ENCODE data around the gene TRAPPC13. TPM values are rescaled to one million over a fixed set of nuclear protein-coding genes. Genes with fewer than 3 reads are reported as not detected.
A peak's percentile ranks its signal among the peaks of the same experiment; 100 is the strongest.

TRAPPC13 gene
- total RNA-seq, 1 donor from 2014 or later, result 24.9 TPM

DNA sequence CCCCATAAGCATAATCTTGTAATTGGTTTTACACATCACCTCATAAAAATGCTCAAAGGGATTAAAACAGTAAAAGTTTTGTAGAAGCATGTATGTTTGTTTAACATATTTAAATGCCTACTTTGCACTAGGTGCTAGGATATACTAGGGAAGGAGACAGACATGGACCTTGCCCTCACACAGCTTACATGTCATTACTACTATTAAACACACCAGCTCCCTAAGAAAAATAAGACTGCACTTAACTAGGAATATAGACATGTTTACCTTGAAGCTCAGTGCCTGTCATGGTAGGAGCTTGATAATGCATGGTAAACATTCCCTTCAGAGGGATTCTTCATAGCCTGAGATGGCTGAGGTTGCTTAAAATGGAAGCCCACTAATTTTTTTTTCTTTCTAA lies 6.2 kb downstream of the TRAPPC13 start:
- Mint-ChIP-seq H3K4me3 (peak overlapping the region; percentile 51), H3K4me1 (peaks cover 5% of the 10 kb centered on the region), H3K27me3 (ENCODE audit: low read depth) (no peaks in the 10 kb centered on the region), H3K9me3 (no peaks in the 10 kb centered on the region), H3K27ac (ENCODE audit: unreplicated experiment) (no peak overlapping the region), H3K36me3 (ENCODE audit: low read depth) (peaks cover 7% of the 10 kb centered on the region)
- DNase-seq (ENCODE audit: low read depth, low spot score), result no peak
- TF ChIP-seq, protein P1, sequence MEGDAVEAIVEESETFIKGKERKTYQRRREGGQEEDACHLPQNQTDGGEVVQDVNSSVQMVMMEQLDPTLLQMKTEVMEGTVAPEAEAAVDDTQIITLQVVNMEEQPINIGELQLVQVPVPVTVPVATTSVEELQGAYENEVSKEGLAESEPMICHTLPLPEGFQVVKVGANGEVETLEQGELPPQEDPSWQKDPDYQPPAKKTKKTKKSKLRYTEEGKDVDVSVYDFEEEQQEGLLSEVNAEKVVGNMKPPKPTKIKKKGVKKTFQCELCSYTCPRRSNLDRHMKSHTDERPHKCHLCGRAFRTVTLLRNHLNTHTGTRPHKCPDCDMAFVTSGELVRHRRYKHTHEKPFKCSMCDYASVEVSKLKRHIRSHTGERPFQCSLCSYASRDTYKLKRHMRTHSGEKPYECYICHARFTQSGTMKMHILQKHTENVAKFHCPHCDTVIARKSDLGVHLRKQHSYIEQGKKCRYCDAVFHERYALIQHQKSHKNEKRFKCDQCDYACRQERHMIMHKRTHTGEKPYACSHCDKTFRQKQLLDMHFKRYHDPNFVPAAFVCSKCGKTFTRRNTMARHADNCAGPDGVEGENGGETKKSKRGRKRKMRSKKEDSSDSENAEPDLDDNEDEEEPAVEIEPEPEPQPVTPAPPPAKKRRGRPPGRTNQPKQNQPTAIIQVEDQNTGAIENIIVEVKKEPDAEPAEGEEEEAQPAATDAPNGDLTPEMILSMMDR (conservative IDR thresholded peaks at IDR 0.05), result no peak

DNA sequence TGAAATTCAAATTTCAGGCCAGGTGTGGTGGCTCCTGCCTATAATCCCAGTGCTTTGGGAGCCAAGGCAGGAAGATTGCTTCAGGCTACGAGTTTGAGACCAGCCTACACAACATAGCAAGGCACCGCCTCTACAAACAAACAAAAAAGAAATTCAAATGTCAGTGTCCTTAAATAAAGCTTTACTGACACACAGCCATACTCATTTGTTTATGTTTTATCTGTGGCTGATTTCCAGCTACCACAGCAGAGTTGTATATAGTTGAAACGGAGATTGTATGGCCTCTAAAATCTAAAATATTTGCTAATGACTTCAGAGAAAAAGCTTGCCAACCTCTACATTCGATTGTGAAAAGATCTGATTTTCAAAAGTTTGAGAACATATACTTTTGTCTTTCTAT lies 15.4 kb downstream of the TRAPPC13 start:
- TF ChIP-seq, protein P1 (conservative IDR thresholded peaks at IDR 0.05), result no peak
- H3K4me3 Mint-ChIP-seq, result no peak overlapping the region
- H3K27me3 Mint-ChIP-seq (ENCODE audit: low read depth), result no peaks in the 10 kb centered on the region
- H3K27ac Mint-ChIP-seq (ENCODE audit: unreplicated experiment), result no peak overlapping the region
- H3K4me1 Mint-ChIP-seq, result no peaks in the 10 kb centered on the region
- no peak for DNase-seq (ENCODE audit: low read depth, low spot score)
- no peaks in the 10 kb centered on the region for H3K9me3 Mint-ChIP-seq
- peaks cover 17% of the 10 kb centered on the region for H3K36me3 Mint-ChIP-seq (ENCODE audit: low read depth)

DNA sequence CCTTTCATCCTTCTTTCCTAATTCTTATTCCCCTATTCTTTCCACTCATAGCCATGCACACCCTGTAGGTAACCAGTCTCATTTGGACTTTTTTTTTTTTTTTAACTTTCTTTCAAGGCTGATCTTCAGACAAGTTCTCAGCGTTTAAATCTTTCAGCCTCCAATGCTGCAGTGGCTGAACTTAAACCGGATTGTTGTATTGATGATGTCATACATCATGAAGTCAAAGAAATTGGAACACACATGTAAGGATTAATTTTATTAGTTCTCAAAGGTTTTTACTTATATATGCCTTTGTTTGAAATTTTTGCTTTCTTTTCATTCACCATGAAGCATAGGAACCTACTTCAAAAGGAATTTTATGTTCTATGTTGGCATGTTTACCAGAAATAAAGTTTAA lies 22.1 kb downstream of the TRAPPC13 start:
- Mint-ChIP-seq H3K27me3 (ENCODE audit: low read depth) (no peaks in the 10 kb centered on the region), H3K36me3 (ENCODE audit: low read depth) (peaks cover 2% of the 10 kb centered on the region), H3K27ac (ENCODE audit: unreplicated experiment) (no peak overlapping the region), H3K4me1 (no peaks in the 10 kb centered on the region), H3K9me3 (no peaks in the 10 kb centered on the region), H3K4me3 (no peak overlapping the region)
- TF ChIP-seq, protein P1 (conservative IDR thresholded peaks at IDR 0.05), result no peak
- no peak for DNase-seq (ENCODE audit: low read depth, low spot score)

DNA sequence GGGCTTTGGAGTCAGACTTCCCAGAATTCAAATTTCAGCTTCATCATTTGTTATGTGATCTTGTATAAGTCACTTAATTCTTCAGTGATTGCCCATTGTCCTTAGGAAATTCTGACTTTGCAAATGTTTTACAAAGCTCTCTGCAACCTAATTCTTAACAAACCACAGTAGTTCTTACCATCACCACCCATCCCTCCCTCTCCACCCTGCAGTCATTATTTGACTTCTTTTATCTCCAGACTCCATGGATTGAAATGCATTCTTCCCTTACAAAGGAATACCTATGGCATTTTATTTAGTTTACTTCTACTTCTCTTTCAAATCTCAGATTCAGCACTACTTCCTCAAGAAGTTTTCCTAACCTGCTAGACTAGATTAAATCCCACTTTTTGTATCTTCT lies 23.1 kb downstream of the TRAPPC13 start:
- Mint-ChIP-seq H3K36me3 (ENCODE audit: low read depth) (peaks cover 2% of the 10 kb centered on the region), H3K4me1 (no peaks in the 10 kb centered on the region), H3K27me3 (ENCODE audit: low read depth) (no peaks in the 10 kb centered on the region), H3K4me3 (no peak overlapping the region), H3K9me3 (no peaks in the 10 kb centered on the region), H3K27ac (ENCODE audit: unreplicated experiment) (no peak overlapping the region)
- TF ChIP-seq, protein P1 (conservative IDR thresholded peaks at IDR 0.05), result no peak
- no peak for DNase-seq (ENCODE audit: low read depth, low spot score)

DNA sequence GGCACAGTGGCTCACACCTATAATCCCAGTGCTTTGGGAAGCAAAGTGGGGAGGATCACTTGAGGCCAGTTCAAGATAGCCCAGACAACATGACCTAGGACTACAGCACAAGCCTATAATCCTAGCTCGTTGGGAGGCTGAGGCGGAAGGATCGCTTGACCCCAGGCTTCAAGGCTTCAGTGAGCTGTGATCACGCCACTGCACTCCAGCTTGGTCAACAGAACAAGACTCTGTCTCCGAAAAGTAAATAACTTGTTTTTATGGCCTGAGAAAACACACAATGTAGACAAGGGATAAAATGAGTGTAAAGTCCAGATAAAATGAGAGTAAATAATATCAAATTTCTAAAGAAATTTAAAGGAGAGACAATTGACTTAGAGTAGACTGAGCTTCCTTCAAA lies 26.3 kb downstream of the TRAPPC13 start:
- H3K4me1 Mint-ChIP-seq, result no peaks in the 10 kb centered on the region
- DNase-seq (ENCODE audit: low read depth, low spot score), result no peak
- H3K9me3 Mint-ChIP-seq, result no peaks in the 10 kb centered on the region
- no peak overlapping the region for H3K4me3 Mint-ChIP-seq
- H3K27ac Mint-ChIP-seq (ENCODE audit: unreplicated experiment), result no peak overlapping the region
- TF ChIP-seq, protein P1 (conservative IDR thresholded peaks at IDR 0.05), result no peak
- no peaks in the 10 kb centered on the region for H3K27me3 Mint-ChIP-seq (ENCODE audit: low read depth)
- peaks cover 2% of the 10 kb centered on the region for H3K36me3 Mint-ChIP-seq (ENCODE audit: low read depth)

DNA sequence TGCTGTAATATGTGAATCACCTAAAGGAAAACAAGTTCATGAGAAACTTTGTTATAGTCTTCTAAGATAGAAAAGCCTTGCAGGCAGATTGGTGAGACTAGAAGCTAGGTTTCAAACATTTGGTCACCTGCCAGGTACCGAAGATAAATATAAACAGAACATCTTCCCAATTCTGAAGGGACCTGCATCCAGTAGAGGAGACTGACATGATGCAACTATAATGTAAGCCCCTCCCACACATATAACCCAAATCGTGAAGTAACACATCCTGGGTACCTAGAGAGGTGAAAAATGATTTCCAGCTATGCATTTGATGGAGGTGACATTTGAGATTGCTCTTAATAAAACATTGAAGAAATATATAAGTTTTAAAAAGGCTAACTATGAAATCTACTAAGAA lies 29.9 kb downstream of the TRAPPC13 start:
- Mint-ChIP-seq H3K9me3 (no peaks in the 10 kb centered on the region), H3K36me3 (ENCODE audit: low read depth) (peaks cover 2% of the 10 kb centered on the region), H3K4me1 (no peaks in the 10 kb centered on the region), H3K27ac (ENCODE audit: unreplicated experiment) (no peak overlapping the region), H3K4me3 (no peak overlapping the region), H3K27me3 (ENCODE audit: low read depth) (no peaks in the 10 kb centered on the region)
- DNase-seq (ENCODE audit: low read depth, low spot score), result no peak
- TF ChIP-seq, protein P1 (conservative IDR thresholded peaks at IDR 0.05), result no peak
